ENCODE data around the gene TXNDC12.
A peak's percentile ranks its signal among the peaks of the same experiment; 100 is the strongest.
"Not testable (repeated sequence)": the region's sequence is repeated elsewhere in the genome, so short reads cannot be mapped to it uniquely, and the experiment has no call there.

The TXNDC12 gene

DNA sequence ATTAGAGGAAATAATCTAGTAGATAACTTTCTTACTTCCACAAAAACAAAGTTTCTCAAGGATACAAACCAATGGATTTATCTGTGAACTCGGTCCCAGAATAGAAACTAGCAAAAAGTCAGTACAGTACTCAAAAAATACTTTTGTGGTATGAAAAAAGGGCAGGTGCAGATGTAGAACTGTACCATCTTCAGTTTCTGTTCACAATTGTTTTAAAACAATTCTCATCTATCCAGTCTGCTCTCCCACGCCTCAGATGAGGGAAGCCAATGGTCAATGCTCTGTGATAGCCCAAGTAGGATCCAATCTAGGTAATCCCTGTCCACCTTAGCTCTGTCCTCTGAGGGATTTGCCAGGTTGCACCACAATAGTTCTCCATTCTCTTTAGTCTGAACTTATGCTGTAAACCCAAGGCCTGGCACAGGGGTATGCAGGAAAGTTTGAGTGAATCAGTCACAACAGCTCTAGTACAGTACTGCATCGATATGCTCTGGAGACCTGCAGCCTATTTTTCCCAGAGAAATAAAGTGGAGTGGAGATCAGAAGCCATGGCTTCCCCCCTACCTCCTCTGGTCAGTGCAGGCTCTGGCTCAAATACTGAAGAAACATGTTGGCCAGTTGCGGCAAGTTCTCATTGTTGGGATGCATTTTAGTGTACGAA lies 22.7 kb downstream of the TXNDC12 start:
- Histone ChIP-seq H3K9ac (no peak overlapping the region), H3K79me2 (no peaks in the 10 kb centered on the region), H2AFZ (no peak overlapping the region), H3K9me3 (ENCODE audit: control insufficient read depth, low read length) (no peaks in the 10 kb centered on the region), H3K36me3 (ENCODE audit: control insufficient read depth, insufficient read depth, low read length) (no peaks in the 10 kb centered on the region), H3K27me3 (ENCODE audit: control insufficient read depth, insufficient read depth, low read length) (no peaks in the 10 kb centered on the region), H3K4me1 (peaks cover 5% of the 10 kb centered on the region), H3K4me3 (ENCODE audit: low read depth, low read length) (peak overlapping the region; percentile 71), H3K27ac (no peak overlapping the region), H3K4me2 (ENCODE audit: low read length) (peak overlapping the region; percentile 77)
- TF ChIP-seq, protein P1, sequence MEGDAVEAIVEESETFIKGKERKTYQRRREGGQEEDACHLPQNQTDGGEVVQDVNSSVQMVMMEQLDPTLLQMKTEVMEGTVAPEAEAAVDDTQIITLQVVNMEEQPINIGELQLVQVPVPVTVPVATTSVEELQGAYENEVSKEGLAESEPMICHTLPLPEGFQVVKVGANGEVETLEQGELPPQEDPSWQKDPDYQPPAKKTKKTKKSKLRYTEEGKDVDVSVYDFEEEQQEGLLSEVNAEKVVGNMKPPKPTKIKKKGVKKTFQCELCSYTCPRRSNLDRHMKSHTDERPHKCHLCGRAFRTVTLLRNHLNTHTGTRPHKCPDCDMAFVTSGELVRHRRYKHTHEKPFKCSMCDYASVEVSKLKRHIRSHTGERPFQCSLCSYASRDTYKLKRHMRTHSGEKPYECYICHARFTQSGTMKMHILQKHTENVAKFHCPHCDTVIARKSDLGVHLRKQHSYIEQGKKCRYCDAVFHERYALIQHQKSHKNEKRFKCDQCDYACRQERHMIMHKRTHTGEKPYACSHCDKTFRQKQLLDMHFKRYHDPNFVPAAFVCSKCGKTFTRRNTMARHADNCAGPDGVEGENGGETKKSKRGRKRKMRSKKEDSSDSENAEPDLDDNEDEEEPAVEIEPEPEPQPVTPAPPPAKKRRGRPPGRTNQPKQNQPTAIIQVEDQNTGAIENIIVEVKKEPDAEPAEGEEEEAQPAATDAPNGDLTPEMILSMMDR (IDR thresholded peaks at IDR 0.05) = no peak

DNA sequence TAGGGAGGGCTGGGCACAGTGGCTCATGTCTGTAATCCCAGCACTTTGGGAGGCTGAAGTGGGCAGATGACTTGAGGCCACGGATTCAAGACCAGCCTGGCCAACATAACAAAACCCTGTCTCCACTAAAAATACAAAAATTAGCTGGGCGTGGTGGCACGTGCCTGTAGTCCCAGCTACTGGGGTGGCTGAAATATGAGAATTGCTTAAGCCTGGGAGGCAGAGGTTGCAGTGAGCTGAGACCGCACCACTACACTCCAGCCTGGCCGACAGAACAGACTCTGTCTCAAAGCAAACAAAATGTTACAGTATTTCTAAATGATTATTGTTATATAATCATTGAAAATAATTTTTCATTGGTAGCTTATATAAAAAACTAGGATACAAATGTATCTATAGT lies 26.2 kb downstream of the TXNDC12 start:
- H3K4me2 ChIP-seq (ENCODE audit: low read length); H3K79me2 ChIP-seq; H3K4me1 ChIP-seq; H3K27ac ChIP-seq; H3K4me3 ChIP-seq (ENCODE audit: low read depth, low read length); H3K27me3 ChIP-seq (ENCODE audit: control insufficient read depth, insufficient read depth, low read length); H3K36me3 ChIP-seq (ENCODE audit: control insufficient read depth, insufficient read depth, low read length); H3K9ac ChIP-seq; H3K9me3 ChIP-seq (ENCODE audit: control insufficient read depth, low read length); H2AFZ ChIP-seq: not testable (repeated sequence)

GRCh38 chr1:52028328-52028727 lies 26.7 kb downstream of the TXNDC12 start:
- Histone ChIP-seq H3K27ac (no peak overlapping the region), H3K4me1 (peaks cover 5% of the 10 kb centered on the region), H2AFZ (no peak overlapping the region), H3K4me2 (ENCODE audit: low read length) (no peak overlapping the region), H3K9ac (no peak overlapping the region), H3K79me2 (no peaks in the 10 kb centered on the region), H3K27me3 (ENCODE audit: control insufficient read depth, insufficient read depth, low read length) (no peaks in the 10 kb centered on the region), H3K36me3 (ENCODE audit: control insufficient read depth, insufficient read depth, low read length) (no peaks in the 10 kb centered on the region), H3K4me3 (ENCODE audit: low read depth, low read length) (no peak overlapping the region), H3K9me3 (ENCODE audit: control insufficient read depth, low read length) (no peaks in the 10 kb centered on the region)
- TF ChIP-seq, protein P1 (IDR thresholded peaks at IDR 0.05) = no peak

- Histone ChIP-seq H3K4me2 (ENCODE audit: low read length) (no peak overlapping the region), H3K4me1 (no peaks in the 10 kb centered on the region), H3K27ac (no peak overlapping the region), H3K36me3 (ENCODE audit: control insufficient read depth, insufficient read depth, low read length) (no peaks in the 10 kb centered on the region), H2AFZ (no peak overlapping the region), H3K27me3 (ENCODE audit: control insufficient read depth, insufficient read depth, low read length) (no peaks in the 10 kb centered on the region), H3K4me3 (ENCODE audit: low read depth, low read length) (no peak overlapping the region), H3K9me3 (ENCODE audit: control insufficient read depth, low read length) (no peaks in the 10 kb centered on the region), H3K9ac (no peak overlapping the region), H3K79me2 (no peaks in the 10 kb centered on the region)
- TF ChIP-seq, protein P1 (IDR thresholded peaks at IDR 0.05) = no peak
Observed at GRCh38 chr1:52026278-52026677, 28.7 kb downstream of the TXNDC12 start.

- no peaks in the 10 kb centered on the region for H3K79me2 ChIP-seq
- no peaks in the 10 kb centered on the region for H3K4me1 ChIP-seq
- H3K4me2 ChIP-seq (ENCODE audit: low read length) = no peak overlapping the region
- H3K4me3 ChIP-seq (ENCODE audit: low read depth, low read length) = no peak overlapping the region
- no peak overlapping the region for H3K9ac ChIP-seq
- no peak overlapping the region for H3K27ac ChIP-seq
- H3K36me3 ChIP-seq (ENCODE audit: control insufficient read depth, insufficient read depth, low read length) = no peaks in the 10 kb centered on the region
- H3K9me3 ChIP-seq (ENCODE audit: control insufficient read depth, low read length) = no peaks in the 10 kb centered on the region
- H2AFZ ChIP-seq = no peak overlapping the region
- TF ChIP-seq, protein P1 (IDR thresholded peaks at IDR 0.05) = no peak
- no peaks in the 10 kb centered on the region for H3K27me3 ChIP-seq (ENCODE audit: control insufficient read depth, insufficient read depth, low read length)
Observed at GRCh38 chr1:52022133-52022532, 32.9 kb downstream of the TXNDC12 start.
